ENCODE data around the gene SEPTIN11.

Gene SEPTIN11

DNA sequence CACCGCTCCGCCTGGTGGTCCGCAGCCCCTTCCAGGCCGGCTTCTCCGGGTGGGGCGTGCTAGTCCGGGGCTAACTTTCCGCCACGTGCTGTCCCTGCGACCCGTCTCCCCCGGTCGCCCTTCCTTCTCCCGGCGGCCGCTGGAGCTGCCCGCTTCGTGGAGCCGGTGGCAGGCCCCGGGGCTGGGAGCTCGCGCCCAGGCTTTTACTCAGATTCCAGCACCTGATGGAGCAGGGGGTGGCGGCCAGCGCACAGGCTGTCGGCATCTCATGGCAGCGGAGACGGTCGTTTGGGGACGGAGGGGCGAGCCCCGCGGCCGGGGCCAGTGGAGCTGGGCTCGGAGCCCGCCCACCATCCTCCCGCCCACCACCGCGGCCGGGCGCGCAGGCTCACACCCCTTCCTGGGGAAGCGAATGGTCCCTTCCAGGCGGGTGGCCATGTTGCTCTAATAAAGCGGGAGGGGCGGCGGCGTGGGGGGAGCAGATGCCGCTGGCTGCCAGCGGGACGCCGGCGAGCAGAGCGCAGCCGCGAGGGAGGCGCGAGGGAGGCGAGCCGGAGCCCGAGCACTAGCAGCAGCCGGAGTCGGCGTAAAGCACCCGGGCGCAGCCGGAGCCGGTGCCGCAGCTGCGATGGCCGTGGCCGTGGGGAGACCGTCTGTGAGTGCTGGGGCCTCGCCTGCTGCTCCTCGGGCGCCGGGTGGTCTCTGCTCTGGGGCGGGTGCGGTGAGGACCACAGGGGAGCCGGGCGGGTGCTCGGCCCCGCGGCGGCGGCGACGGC is at the start of gene SEPTIN11:
SEPTIN11 (plus strand) TSS at position 477 of the 776 bp plus-strand sequence; CDS start at position 629, 152 bp downstream.
- peak; percentile 80 for DNase-seq

GRCh38 chr4:76902233-76902890 is 47.2 kb upstream of the SEPTIN11 start:
- no peak for DNase-seq

DNA sequence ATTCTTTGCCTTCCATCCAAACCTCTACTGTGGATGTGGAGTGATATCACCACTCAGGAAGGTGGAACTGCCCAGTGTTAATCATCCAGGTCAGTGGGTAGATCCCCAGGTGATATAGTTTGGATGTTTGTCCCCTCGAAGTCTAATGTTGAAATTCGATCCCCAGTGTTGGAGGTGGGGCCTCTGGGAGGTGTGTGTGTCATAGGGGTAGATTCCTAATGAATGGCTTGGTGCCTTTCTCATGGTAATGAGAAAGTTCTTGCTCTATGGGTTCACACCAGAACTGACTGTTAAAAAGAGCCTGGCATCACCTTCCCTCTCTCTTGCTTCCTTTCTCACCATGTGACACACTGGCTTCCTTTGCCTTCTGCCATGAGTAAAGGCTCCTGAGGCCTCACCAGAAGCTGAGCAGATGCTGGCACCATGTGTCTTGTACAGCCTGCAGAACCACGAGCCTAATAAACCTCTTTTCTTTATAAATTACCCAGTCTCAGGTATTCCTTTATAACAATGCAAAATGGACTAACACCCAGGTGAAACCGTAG is 44.8 kb upstream of the SEPTIN11 start:
- no peak for DNase-seq

DNA sequence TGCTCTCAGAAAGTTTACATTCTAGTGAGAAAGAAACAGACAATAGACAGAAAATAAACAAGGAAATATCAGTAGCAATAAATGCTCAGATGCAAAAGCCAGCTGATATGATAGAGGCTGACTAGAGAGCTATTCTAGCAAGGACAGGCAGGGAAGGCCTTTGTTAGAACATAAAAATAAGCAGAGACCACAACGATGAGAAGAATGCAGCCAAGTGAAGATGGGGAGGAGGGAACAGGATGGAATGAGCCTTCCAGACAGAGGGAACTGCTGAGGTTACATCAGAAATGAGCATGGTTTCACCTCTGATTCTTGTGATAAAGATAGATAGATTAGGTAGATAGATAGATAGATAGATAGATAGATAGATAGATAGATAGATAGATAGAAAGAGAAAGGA is 44.0 kb upstream of the SEPTIN11 start:
- DNase-seq: no peak

- DNase-seq: no peak
Observed at GRCh38 chr4:76909711-76910110, 39.8 kb upstream of the SEPTIN11 start.

- DNase-seq: no peak
Observed at GRCh38 chr4:76920715-76921114, 28.8 kb upstream of the SEPTIN11 start.

- no peak for DNase-seq
Observed at GRCh38 chr4:76923619-76924357, 25.8 kb upstream of the SEPTIN11 start.

DNA sequence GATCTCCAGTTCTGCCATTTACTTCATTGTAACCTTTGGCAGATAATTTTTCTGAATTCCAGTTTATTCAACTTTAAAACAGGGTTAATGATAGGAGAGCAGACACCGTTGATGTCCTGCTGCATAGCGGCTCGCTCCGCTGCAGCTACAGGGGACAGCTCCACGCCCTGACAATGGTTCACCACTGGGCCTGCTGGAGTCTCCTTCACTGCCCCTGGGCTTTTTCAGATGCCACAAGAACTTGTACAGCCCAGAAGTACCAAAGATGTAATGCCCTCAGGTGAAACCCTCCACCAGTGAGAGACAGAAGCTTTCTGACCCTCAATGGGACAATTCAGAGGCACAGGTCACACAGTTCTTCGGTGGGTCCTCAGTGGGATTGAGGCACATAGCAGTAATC is 22.7 kb upstream of the SEPTIN11 start:
- DNase-seq: no peak

DNA sequence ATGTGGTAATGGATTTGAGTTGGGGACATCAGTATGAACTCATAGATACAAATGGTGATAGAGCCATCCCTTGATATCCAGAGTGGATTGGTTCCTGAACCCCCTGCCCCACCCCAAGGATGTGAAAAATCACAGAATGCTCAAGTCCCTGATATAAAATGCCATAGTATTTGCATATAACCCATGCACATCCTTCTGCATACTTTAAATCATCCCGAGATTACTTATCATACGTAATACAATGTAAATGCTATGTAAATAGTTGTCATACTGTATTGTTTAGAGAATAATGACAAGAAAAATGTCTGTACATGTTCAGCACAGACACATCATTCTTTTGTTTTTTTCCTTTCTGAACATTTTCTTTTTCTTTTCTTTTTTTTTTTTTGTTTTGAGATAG is 18.9 kb upstream of the SEPTIN11 start:
- no peak for DNase-seq

GRCh38 chr4:76931087-76931486 is 18.5 kb upstream of the SEPTIN11 start:
- DNase-seq: no peak

DNA sequence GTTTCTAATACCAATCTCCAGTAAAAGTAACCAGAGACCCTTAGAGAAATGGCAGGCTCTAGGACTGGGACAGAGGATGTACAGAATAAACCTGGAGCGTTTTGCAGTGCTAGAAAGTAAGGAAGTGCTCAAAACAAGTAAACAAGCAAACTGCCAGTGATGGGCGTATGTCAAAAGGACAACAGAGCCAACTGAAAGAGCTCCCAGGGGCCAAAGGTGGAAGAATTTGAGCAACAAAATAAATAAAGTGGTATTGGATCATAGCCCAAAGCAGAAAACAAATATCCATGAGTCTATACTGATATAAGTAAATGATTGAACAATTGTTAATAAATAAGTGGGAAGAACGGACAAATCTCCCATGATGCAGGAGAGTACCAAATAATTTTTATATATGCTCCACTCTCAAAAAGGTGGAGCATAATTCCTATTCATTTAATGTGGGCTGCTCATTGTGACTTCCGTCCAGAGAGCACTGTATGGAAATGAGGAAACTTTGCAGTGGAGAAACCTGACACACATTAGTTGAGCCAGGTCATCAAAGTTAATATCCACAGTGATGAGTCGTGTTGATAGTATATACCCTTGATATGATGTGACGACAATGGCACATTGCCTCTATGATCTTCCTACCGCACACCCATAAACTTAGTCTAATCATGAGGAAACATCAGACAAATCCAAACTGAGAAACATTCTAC is 17.8 kb upstream of the SEPTIN11 start:
- no peak for DNase-seq

DNA sequence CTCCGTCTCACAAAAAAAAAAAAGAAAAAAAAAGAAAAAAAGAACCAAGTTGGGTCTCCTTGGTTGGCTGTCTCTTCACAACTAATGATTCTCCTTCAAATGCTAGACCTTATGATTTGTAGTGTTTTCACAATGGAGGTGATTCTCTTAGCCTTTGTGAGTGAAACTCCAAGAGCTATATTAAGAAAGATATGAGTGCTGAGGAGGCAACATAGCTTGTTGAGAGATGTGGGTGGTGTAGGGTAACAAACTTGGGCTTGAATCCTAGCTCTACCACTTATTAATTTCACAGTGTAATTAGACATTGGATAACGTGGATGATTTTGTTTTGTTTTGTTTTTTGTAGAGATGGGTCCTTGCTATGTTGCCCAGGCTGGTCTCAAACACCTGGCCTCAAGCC is 10.4 kb upstream of the SEPTIN11 start:
- no peak for DNase-seq

- DNase-seq: no peak
Observed at GRCh38 chr4:76943129-76943620, 6.4 kb upstream of the SEPTIN11 start.

- no peak for DNase-seq
Observed at GRCh38 chr4:76943790-76944189, 5.8 kb upstream of the SEPTIN11 start.

DNA sequence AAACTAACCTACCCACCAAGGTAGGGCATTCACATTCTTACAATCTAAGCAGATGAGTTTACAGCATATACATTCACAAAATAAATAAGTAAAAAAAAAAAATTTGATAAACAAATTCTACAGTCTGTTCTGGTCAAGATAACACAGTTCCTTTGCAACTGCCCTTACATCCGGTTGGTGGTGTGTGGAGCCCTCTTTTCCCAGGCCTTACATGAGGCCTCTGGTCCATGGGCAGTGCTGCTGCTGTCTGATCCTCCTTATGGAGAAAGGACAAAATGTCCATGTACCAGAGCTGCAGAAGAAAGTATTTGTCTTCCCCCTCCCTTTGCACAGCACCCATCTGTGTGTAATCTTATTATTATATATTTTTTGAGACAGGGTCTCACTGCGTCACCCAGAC is 2.2 kb upstream of the SEPTIN11 start:
- no peak for DNase-seq

DNA sequence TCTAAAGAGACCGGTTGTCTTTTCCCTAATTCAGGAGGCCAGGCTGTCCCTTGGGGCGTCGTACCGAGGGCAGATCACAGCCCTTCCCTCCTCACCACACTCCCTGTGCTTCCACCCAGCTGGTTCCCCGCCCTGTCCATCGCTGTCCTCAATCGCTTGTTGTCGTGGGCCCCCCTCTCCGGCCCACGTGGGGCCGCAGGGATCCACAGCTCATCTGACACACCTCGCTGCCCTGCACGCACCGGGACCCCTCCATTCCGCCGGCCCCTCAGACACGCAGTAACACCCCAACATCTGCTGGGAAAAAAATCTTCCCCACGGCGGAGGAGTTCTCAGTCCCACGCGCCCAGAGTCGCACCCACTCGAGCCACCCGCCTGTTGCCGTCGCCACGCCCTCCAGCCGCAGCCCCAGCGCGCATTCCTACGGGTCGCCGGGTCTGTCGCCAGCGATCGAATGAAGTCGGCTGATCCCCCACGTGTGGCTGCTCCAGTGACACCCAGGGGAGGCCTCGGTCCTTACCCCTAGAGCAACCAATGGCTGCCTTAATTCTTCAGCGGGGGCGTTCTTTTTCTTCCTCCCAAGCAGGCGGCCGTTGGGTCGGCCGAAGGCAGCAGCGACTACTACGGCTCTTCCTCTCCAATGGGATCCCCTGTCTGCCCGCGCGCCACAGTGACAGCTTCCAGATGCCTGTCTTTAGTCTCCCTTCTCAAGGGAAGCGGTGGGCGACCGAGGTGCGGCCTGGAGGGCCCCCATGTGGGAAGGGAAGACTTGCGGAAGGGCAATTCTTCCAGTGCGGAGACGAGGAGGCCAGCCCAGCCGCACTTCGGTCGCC is 893 bp upstream of the SEPTIN11 start:
- DNase-seq: peak; percentile 73

DNA sequence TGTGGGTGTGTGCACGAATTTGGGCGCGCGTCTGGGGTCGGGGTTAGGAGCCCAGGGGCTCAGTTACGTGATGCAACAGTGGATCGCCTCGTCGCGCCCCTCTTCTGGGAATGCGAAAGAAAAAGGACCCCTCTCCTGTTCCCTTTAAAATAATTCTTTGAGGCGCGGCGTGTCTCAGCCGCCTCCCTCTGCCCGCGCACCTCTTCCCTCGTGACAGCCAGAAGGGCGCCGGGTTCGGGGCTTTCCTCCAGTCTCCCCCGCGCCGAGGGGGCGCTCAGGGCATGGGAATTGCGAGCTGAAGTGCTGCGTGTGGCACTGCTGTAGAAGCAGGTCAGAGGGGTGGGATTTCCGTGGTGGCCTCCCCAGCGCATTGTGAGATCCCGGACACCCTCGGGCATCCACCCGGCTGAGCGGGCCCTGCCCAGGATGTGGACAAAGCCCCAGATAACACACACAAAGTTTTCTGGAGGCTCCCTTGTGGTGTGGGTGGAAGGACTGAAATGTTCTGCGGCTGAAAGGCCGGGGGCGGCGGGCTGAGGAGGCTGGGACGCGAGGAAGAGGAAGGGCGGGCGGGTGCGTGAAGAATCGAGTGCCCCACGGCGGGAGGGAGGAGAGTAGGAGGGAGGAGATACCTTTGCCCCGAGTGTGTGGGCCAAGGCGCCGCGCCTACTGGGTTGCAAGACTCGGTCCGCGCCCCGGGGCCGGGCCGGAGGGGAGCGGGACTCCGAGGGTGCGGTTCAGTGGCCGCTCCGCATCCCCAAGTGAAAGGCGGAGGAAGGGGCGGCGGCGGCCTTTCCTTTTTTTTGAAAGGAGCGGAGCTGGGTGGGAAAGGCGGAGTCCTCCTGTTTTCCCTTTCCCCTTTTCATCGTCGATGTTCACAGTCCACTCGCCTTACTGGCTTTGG is 752 bp downstream of the SEPTIN11 start:
- peak; percentile 27 for DNase-seq

DNA sequence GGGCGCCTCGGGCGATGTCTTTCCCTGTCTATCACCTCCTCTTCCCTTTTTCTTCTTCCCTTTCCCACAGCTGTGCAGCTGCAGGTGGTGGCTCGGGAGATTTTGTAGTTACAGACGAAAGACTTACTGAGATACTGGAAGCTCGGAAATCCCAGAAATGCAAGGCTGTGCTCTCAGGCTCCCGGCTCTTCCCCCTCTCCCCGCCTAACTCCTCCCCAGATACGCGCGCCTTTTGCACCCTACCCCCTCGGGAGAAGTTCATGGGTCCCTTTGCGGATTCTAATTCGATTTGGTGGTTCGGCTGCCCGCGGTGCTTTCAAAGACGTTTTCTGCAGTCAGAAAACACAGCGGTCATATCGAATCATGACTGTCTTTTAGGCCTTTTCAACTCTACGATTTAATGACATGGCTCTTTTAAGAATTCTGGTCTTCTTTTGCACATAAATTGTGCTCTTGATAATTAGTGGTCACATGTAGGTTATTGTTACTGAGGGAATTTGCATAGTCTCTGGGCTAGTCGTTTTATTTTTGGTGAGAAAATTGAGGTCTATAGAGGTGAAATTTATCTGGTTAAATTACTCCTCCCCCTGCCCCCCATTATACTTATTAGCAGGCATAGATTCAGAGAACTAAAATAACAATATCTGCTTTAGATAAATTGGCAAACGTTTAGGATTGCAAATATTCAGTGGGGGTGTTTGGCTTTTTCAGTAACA is 1.6 kb downstream of the SEPTIN11 start:
- no peak for DNase-seq

- DNase-seq: no peak
Observed at GRCh38 chr4:76951672-76952010, 2.1 kb downstream of the SEPTIN11 start.

DNA sequence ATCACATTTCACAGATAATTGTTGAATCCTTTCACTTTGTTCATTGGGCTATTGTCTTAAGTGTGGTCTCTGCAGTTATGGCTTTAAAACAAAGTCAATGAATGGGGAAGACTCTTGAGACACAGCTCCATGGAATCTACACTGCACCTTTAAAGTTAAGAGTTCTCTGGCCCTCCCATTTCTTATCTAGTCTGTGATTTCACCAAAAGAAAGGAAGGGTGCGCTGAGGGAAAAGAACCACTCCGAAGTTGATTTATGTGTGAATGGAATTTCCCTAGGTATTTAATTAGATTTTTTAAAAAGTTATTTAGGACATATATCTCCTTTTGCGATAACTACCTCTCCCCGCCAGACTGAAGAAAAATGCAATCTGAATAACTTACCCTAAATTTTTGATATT is 2.5 kb downstream of the SEPTIN11 start:
- no peak for DNase-seq

Data from MV-4-11 (cell line).